Measurements from ENCODE around the gene ZBTB47. TPM values are rescaled to one million over a fixed set of nuclear protein-coding genes. Genes with fewer than 3 reads are reported as not detected.

The ZBTB47 gene
- polyA plus RNA-seq, 1 donor (not counting 4 experiments of a cell fraction or from before 2014, with no cell fraction given), result 5.1 TPM

DNA sequence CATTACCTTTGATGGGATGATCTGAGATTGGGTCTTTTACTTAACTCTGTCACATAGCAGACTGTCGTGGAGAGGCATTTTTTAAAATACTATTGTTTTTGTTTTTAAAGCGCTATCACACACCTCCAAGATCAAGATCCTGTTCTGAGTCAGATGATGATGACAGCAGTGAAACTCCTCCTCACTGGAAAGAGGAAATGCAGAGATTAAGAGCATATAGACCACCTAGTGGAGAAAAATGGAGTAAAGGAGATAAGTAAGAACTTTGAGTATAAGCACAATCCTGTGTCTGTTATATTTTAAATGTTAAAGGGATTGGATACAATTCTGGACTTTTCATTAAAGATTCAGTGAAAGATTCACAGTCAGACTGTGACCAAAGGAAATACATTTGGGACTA, 18.4 kb upstream of the ZBTB47 start:
- Histone ChIP-seq H3K36me3 (ENCODE audit: control insufficient read depth in 2 of 2, extremely low read depth in 1 of 2, insufficient read depth in 2 of 2, low read length in 2 of 2) (peaks cover 20 to 57% of the 10 kb centered on the region in 2 experiments), H3K27me3 (ENCODE audit: control insufficient read depth, extremely low read depth, insufficient read depth, low read length) (no peaks in the 10 kb centered on the region), H3K9ac (ENCODE audit: control insufficient read depth, extremely low read depth, insufficient read depth, low read length) (no peak overlapping the region), H2AFZ (ENCODE audit: control insufficient read depth, low read length) (no peak overlapping the region), H3K4me1 (ENCODE audit: control insufficient read depth, extremely low read depth, insufficient read depth, low read length) (peaks cover 3% of the 10 kb centered on the region), H3K9me3 (ENCODE audit: control insufficient read depth, low read depth, low read length) (no peaks in the 10 kb centered on the region), H3K4me2 (ENCODE audit: control insufficient read depth, extremely low read depth, insufficient read depth, low read depth, low read length) (no peak overlapping the region), H3K79me2 (ENCODE audit: control insufficient read depth, insufficient read depth, low read length) (no peaks in the 10 kb centered on the region), H3K9me1 (ENCODE audit: control insufficient read depth, extremely low read depth, insufficient read depth, low read length) (no peaks in the 10 kb centered on the region), H3K4me3 (ENCODE audit: control insufficient read depth in 2 of 3, extremely low read depth in 1 of 3, insufficient read depth in 2 of 3, low read depth in 1 of 3, low read length in 3 of 3) (no peak overlapping the region), H3K27ac (ENCODE audit: control insufficient read depth, insufficient read depth, low read length) (no peak overlapping the region), H4K20me1 (ENCODE audit: control insufficient read depth, extremely low read depth, insufficient read depth, low read length) (peaks cover 2% of the 10 kb centered on the region)
- FAIRE-seq, result no peak
- TF ChIP-seq, protein P1, sequence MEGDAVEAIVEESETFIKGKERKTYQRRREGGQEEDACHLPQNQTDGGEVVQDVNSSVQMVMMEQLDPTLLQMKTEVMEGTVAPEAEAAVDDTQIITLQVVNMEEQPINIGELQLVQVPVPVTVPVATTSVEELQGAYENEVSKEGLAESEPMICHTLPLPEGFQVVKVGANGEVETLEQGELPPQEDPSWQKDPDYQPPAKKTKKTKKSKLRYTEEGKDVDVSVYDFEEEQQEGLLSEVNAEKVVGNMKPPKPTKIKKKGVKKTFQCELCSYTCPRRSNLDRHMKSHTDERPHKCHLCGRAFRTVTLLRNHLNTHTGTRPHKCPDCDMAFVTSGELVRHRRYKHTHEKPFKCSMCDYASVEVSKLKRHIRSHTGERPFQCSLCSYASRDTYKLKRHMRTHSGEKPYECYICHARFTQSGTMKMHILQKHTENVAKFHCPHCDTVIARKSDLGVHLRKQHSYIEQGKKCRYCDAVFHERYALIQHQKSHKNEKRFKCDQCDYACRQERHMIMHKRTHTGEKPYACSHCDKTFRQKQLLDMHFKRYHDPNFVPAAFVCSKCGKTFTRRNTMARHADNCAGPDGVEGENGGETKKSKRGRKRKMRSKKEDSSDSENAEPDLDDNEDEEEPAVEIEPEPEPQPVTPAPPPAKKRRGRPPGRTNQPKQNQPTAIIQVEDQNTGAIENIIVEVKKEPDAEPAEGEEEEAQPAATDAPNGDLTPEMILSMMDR (optimal IDR thresholded peaks at IDR 0.05 in 1 of 3, IDR thresholded peaks at IDR 0.05 in 1 of 3, conservative IDR thresholded peaks at IDR 0.05 in 1 of 3; ENCODE audit: extremely low read depth in 1 of 3, insufficient read depth in 2 of 3, low read length in 3 of 3), result peak in 1 of 3 experiments; percentile 14
- no peak for TF ChIP-seq EZH2 (IDR thresholded peaks at IDR 0.05; ENCODE audit: low read length)
- DNase-seq (ENCODE audit: low read depth, low spot score), result no peak
- dilution Hi-C loops (cut with MboI; ENCODE audit: extremely low pct_ligation_motif_present, low sequenced_read_pairs), result no loop called here

GRCh38 chr3:42637001-42637400, 16.5 kb upstream of the ZBTB47 start:
- Histone ChIP-seq H3K27me3 (ENCODE audit: control insufficient read depth, extremely low read depth, insufficient read depth, low read length) (no peaks in the 10 kb centered on the region), H3K4me2 (ENCODE audit: control insufficient read depth, extremely low read depth, insufficient read depth, low read depth, low read length) (no peak overlapping the region), H3K4me3 (ENCODE audit: control insufficient read depth in 2 of 3, extremely low read depth in 1 of 3, insufficient read depth in 2 of 3, low read depth in 1 of 3, low read length in 3 of 3) (no peak overlapping the region), H4K20me1 (ENCODE audit: control insufficient read depth, extremely low read depth, insufficient read depth, low read length) (peaks cover 5% of the 10 kb centered on the region), H3K9me3 (ENCODE audit: control insufficient read depth, low read depth, low read length) (no peaks in the 10 kb centered on the region), H3K9ac (ENCODE audit: control insufficient read depth, extremely low read depth, insufficient read depth, low read length) (no peak overlapping the region), H3K79me2 (ENCODE audit: control insufficient read depth, insufficient read depth, low read length) (no peaks in the 10 kb centered on the region), H3K36me3 (ENCODE audit: control insufficient read depth in 2 of 2, extremely low read depth in 1 of 2, insufficient read depth in 2 of 2, low read length in 2 of 2) (peaks cover 21 to 53% of the 10 kb centered on the region in 2 experiments), H3K9me1 (ENCODE audit: control insufficient read depth, extremely low read depth, insufficient read depth, low read length) (no peaks in the 10 kb centered on the region), H3K27ac (ENCODE audit: control insufficient read depth, insufficient read depth, low read length) (no peak overlapping the region), H3K4me1 (ENCODE audit: control insufficient read depth, extremely low read depth, insufficient read depth, low read length) (peaks cover 9% of the 10 kb centered on the region), H2AFZ (ENCODE audit: control insufficient read depth, low read length) (no peak overlapping the region)
- FAIRE-seq, result peak; percentile 61
- TF ChIP-seq EZH2 (IDR thresholded peaks at IDR 0.05; ENCODE audit: low read length), result no peak
- TF ChIP-seq, protein P1 (optimal IDR thresholded peaks at IDR 0.05 in 1 of 3, IDR thresholded peaks at IDR 0.05 in 1 of 3, conservative IDR thresholded peaks at IDR 0.05 in 1 of 3; ENCODE audit: extremely low read depth in 1 of 3, insufficient read depth in 2 of 3, low read length in 3 of 3), result no peak
- no peak for DNase-seq (ENCODE audit: low read depth, low spot score)
- dilution Hi-C loops (cut with MboI; ENCODE audit: extremely low pct_ligation_motif_present, low sequenced_read_pairs), result no loop called here
